Measurements from ENCODE around the gene RGSL1.
A peak's percentile ranks its signal among the peaks of the same experiment; 100 is the strongest.

The RGSL1 gene

GRCh38 chr1:182595641-182596240 is 145.8 kb downstream of the RGSL1 start:
- DNase-seq, result no peak

DNA sequence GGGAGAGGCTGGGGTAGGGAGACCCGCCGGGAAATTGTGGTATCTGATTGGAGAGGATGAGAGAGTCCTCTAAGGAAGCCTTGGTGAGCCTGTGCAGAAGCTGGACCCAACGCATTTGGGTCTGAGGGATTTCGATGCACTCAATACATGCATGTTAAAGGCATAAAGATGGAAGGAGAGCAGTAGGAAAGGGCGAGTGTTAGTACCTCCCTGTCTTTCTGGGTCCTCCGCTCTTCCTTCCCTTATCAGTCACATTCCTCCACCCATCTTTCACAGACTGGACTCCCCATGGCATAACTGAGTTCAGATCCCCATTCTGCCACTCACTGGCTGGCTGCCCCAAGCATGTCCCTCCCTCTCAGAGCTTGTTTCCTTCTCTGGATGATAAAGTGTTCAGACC is 147.0 kb downstream of the RGSL1 start:
- DNase-seq, result no peak

- DNase-seq, result no peak
Measured at GRCh38 chr1:182598296-182598695, 148.3 kb downstream of the RGSL1 start.

GRCh38 chr1:182599339-182599738 is 149.4 kb downstream of the RGSL1 start:
- DNase-seq, result no peak

- DNase-seq, result no peak
Measured at GRCh38 chr1:182600036-182600713, 150.2 kb downstream of the RGSL1 start.

DNA sequence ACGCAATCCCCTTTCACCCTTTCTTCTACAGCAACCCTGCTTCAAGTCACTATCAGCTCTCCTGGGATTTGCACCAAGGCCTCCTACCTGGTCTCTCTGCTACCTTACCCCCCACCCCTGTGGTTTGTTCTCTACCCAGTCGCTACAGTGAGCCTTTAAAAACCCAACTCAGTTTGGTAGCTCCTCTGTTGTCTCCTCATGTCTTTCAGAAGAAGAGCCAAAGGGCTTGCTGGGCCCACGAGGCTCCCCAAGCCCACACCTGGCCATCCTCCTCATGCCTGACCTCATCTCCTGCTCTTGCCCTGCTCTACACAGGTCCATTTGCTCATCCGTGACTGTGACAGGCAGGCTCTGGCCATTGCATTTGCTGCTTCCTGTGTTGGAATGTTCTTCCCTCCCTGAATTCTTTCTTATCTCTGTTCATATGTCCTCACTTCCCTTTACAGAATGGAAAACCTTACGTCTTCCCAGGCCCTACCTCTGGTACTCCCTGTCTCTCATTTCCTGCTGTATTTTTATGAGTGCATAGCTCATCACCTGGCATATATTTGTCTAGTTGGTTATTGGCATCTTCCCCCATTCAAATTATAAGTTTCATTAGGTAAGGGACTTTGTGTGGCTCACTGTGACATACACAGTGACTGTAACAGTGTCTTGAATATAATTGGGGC is 150.9 kb downstream of the RGSL1 start:
- no peak for DNase-seq

DNA sequence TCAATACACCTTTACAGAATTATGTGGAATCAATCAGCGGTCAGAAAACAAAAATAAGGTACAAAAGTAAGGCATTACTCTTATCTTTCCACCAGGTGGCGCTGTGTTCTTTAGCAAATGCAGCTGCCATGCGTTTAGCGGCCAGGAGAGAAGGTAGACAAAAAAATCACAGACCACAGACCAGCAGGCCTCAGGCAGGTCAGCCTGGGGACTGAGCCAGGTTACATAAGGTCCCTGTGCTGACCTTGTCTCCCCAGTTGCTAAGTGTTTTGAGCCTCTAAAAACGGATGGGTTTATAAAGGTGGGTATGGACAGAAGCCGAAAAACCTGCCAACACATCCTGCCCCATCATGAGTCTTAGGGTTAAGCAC is 151.5 kb downstream of the RGSL1 start:
- DNase-seq, result peak; percentile 16 to 85

DNA sequence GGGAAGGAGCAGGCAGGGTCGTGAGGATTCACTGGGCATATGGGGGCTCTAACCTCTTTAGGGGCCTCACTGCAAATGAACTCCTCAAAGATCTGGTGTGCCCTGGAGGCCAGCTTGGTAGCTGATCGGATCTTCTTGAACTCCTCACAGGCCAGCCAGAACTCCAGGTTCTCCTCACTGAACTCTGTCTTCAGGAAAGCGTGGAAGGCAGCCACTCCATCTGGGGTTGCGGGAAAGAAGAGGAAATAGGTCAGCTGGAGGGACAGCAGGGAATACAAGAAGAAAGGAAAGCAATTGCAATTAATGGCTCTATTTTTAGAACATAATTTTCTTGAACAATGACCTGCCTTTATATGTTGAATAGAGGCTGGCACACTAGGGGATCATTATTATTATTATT is 152.0 kb downstream of the RGSL1 start:
- DNase-seq, result no peak

DNA sequence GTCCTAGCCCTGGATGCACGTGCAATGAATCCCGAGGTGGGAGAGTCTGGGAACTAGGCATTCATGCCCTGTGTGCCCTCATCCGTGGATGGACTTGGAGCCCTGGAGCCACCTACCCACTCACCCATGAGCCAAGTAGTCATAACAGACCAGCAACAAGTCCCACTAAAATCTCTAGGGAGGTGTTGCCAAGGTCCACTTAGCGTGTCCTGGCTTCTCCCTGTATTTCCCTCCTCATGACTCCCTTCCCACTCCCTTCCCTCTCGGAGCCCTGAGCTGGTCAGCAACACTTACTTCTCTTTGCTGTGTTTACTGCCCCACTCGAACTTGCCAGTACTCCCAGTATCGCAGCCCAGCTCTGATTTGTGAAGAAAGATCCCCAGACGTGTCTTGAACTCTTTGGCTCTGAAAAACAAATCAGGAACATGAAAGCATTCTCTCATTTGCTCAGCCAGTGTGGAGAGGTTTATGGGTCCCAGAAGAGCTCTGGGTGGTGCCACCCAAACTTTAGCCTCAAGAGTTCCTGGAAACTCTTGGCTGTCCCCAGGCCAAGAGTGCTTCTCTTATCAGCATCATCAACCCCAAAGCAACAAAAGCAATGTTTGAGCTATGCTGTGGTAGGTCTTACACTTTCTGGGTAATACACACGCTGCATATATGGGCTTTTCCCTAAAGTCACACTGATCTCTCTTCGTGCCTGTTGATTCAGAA is 153.1 kb downstream of the RGSL1 start:
- DNase-seq, result no peak

DNA sequence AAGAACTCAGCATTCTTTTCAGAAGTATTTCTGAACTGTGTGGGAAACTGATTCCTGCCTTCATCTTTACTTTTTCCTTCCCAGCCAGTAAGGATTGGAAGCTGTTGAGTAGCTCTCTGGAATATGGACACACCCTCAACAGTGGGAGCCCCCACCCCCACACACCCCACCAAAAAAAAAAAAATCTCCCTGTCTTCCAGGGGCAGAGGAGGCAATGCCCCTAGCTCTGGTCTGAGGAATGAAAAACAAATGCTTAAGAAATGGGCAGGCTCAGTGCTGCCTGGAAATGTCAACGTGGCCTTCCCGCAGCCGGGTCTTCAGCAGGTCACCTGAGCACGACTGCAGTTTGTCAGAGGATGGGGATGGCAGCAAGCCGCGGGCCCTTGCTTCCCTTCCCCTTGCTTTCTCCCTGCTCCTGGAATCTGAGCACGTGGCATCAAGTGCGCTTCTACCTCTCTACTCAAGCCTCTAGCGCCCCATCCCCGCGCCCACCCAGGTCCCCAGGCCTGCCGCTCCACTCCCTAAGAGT is 153.8 kb downstream of the RGSL1 start:
- no peak for DNase-seq

DNA sequence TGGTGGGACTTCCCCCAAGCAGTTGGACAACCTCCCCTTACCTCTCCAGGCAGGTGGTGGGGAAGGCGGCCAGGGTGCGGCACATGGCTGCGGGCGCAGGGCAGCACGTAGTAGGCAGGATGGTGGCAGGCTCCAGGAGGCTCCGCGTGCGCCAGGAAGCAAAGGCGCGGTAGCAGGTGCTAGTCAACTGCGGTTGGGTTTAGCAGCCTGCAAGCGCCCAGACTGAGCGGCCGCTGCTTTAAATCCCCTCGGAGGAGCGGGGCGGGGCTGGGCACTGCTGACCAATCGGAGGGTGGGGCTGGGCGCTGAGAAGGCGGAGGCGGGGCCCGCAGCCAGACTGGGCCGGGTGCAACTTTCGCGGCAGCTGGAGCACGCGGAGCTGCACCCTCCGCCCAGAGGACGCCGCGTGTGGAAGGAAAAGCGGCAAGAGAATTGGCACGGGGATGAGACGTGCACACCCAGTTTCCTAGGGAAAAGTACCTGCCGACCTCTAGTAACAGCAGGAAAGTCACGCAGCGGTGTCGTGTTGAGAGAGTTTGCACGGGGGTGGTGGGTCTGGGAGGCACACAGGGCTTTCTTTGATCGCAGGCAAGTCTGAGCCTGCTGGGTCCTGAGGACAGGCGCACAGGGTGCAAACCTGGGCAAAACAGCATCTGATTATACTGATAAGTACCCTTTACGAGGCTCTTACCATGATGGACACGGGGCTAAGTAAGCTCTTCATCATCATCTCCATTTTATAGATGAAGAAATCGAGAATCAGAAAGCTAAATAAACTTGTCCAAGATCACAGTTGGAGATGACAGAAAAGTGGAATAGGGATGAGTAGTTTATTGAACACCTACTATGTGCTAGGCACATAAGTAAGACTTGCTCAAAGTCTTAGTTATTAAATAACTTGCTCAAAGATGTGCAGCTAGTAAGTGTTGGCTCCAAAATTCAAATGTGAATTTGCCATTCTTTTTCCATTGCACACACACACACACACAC is 154.5 kb downstream of the RGSL1 start, which contains the start of gene RGS16:
Gene RGS16, minus strand, starts transcription at position 215 of the 990 bp plus-strand sequence. Its CDS starts 130 bp downstream, at position 85.
- peak in 1 of 2 experiments; percentile 4 for DNase-seq

- no peak for DNase-seq
Measured at GRCh38 chr1:182607566-182607965, 157.6 kb downstream of the RGSL1 start.

DNA sequence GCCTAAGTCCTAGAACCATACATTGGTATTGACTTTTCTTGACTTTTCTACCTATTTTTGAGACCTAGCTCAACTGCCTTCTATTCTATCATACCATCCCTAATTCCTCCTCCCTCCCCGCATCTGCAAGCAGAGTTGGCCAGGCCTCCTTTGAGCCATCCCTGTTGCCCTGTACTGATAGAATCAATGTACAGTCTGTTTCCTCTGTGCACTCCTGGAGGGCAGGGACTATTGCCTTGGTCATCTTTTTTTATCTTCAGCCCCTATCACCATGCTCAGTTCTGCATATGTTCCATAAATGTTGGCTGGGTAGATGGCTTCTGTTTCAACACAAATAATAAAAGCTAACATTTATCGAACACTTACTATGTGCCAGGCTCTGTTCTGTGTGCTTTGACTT is 158.3 kb downstream of the RGSL1 start:
- DNase-seq, result no peak

- no peak for DNase-seq
Measured at GRCh38 chr1:182608845-182609610, 159.1 kb downstream of the RGSL1 start.

Measured in cerebellar nuclear complex (tissue), 1 donor.